ENCODE data around the gene ZNF428.

GRCh38 chr19:43658001-43658400, 38.6 kb upstream of the ZNF428 start:
- TF ChIP-seq CTCF (conservative IDR thresholded peaks at IDR 0.05 in 1 of 2, IDR thresholded peaks at IDR 0.05 in 1 of 2; ENCODE audit: extremely low read depth in 1 of 2, insufficient read depth in 1 of 2, low read depth in 1 of 2, low read length in 2 of 2): no peak
- no peak for TF ChIP-seq EZH2 (IDR thresholded peaks at IDR 0.05; ENCODE audit: borderline replicate concordance, low read length)

All from mammary epithelial cell (primary cell).